Upper lobe of right lung (tissue), 1 donor: ENCODE results near the gene RAD51B. TPM values are rescaled to one million over a fixed set of nuclear protein-coding genes. Genes with fewer than 3 reads are reported as not detected.

Source experiments
- ATAC-seq: fragments of 200-7000 bp; cut with Tn5 transposase; one replicate; pipeline ENCODE4 v1.9.1; 2020; ENCODE audit warnings: mild to moderate bottlenecking, moderate library complexity
- DNase-seq: peaks from one replicate; pipeline ENCODE4 v3.0.0-alpha.2; 2020
- H3K27ac ChIP-seq: fragments of 200-600 bp; one replicate; pipeline ENCODE4 v1.8.0; 2022
- H3K27me3 ChIP-seq: fragments of 200-600 bp; one replicate; pipeline ENCODE4 v1.8.0; 2022; ENCODE audit warnings: mild to moderate bottlenecking
- H3K36me3 ChIP-seq: fragments of 200-600 bp; one replicate; pipeline ENCODE4 v1.8.0; 2022
- H3K4me1 ChIP-seq: fragments of 200-600 bp; one replicate; pipeline ENCODE4 v1.8.0; 2022
- H3K4me3 ChIP-seq: fragments of 200-600 bp; one replicate; pipeline ENCODE4 v1.8.0; 2022; ENCODE audit warnings: mild to moderate bottlenecking
- H3K9me3 ChIP-seq: fragments of 200-600 bp; one replicate; pipeline ENCODE4 v1.8.0; 2022
- CTCF ChIP-seq: fragments of 200-600 bp; IDR thresholded peaks from one replicate; pipeline ENCODE4 v1.8.0; 2022; ENCODE audit warnings: antibody characterized with exemption
- intact Hi-C: fragments of 100-400 bp; cut with DNase I; formaldehyde crosslinking; loops from one replicate; pipeline ENCODE4 v1.11.0; 2022
- total RNA-seq: library from RNA; stranded (reverse); fragmentation: NEBNext Ultra II Directional; extraction: Animal tissue kit (Norgen Biotek cat#: 25700); gene quantifications from one replicate; pipeline ENCODE4 v1.2.1, GENCODE V29; 2021
- donor health status: DM: no; HTN: yes; CAD: no; lungs with severe emphysema.

The RAD51B gene
- total RNA-seq, 1 donor from 2014 or later: 11.5 TPM

GRCh38 chr14:68619790-68620574 is 800.4 kb downstream of the RAD51B start:
- intact Hi-C loops: no loop called here
- Histone ChIP-seq H3K4me3 (no peak overlapping the region), H3K27me3 (no peaks in the 10 kb centered on the region), H3K27ac (no peak overlapping the region), H3K4me1 (no peaks in the 10 kb centered on the region), H3K9me3 (peaks cover 28% of the 10 kb centered on the region), H3K36me3 (no peaks in the 10 kb centered on the region)
- no peak for ATAC-seq
- TF ChIP-seq CTCF: no peak
- no peak for DNase-seq

- H3K9me3 ChIP-seq: peaks cover 15% of the 10 kb centered on the region
- intact Hi-C loops: no loop called here
- H3K27ac ChIP-seq: peak overlapping the region; percentile 44
- no peak for TF ChIP-seq CTCF
- DNase-seq (peak; percentile 39), ATAC-seq (no peak)
- no peaks in the 10 kb centered on the region for H3K27me3 ChIP-seq
- no peaks in the 10 kb centered on the region for H3K36me3 ChIP-seq
- H3K4me3 ChIP-seq: no peak overlapping the region
- H3K4me1 ChIP-seq: no peaks in the 10 kb centered on the region
Observed at GRCh38 chr14:68621400-68622365, 802.1 kb downstream of the RAD51B start.

GRCh38 chr14:68622856-68623255 is 803.3 kb downstream of the RAD51B start:
- H3K9me3 ChIP-seq: peaks cover 4% of the 10 kb centered on the region
- H3K4me3 ChIP-seq: no peak overlapping the region
- DNase-seq (no peak), ATAC-seq (no peak)
- H3K27me3 ChIP-seq: no peaks in the 10 kb centered on the region
- H3K4me1 ChIP-seq: no peaks in the 10 kb centered on the region
- H3K36me3 ChIP-seq: no peaks in the 10 kb centered on the region
- intact Hi-C loops: no loop called here
- TF ChIP-seq CTCF: no peak
- H3K27ac ChIP-seq: no peak overlapping the region

GRCh38 chr14:68623307-68623706 is 803.7 kb downstream of the RAD51B start:
- TF ChIP-seq CTCF: no peak
- H3K9me3 ChIP-seq: no peaks in the 10 kb centered on the region
- no peaks in the 10 kb centered on the region for H3K36me3 ChIP-seq
- intact Hi-C loops: no loop called here
- DNase-seq (peak; percentile 17), ATAC-seq (no peak)
- H3K4me1 ChIP-seq: no peaks in the 10 kb centered on the region
- no peak overlapping the region for H3K4me3 ChIP-seq
- no peaks in the 10 kb centered on the region for H3K27me3 ChIP-seq
- H3K27ac ChIP-seq: no peak overlapping the region

- no peaks in the 10 kb centered on the region for H3K36me3 ChIP-seq
- DNase-seq: no peak
- H3K4me3 ChIP-seq: no peak overlapping the region
- H3K27me3 ChIP-seq: no peaks in the 10 kb centered on the region
- no peak for TF ChIP-seq CTCF
- no peak overlapping the region for H3K27ac ChIP-seq
- no peaks in the 10 kb centered on the region for H3K9me3 ChIP-seq
- no peak for ATAC-seq
- no peaks in the 10 kb centered on the region for H3K4me1 ChIP-seq
- intact Hi-C loops: no loop called here
Observed at GRCh38 chr14:68623826-68624225, 804.2 kb downstream of the RAD51B start.
